LNCAP (cell line): ENCODE results near the gene LARP4B.

Source experiments
- TF ChIP-seq, protein P1 (sequence below): fragments of 450-650 bp; IDR thresholded peaks from 2 replicates; pipeline ENCODE4 v1.5.1; 2017; ENCODE audit warnings: mild to moderate bottlenecking

Gene LARP4B

DNA sequence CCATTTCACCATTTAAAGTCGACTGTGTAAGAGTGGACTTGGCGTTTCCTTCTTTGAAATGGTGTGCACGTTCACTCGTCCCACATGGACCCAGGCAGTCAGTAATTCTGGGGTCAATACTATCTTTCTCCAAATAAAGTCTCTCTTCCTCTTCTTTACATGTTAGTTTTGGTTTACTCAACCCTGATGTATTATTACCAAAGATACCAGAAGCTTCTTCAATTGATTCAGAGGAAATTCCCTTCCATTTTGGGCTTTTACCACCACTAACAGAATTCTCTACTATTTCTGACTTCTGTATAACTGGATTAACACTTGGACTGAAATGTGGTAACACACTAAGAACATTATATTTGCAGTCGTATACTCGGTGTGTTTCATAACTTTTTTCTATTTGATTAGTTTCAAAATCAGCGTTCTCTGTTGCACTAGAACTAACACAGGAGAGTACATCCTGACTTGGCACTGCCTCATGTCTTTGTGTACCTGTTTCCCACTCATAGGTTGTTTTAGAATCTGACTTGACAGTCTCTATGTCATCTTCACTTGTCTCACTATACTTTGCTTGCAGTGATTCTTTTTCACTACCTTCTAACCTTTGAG is 60.8 kb downstream of the LARP4B start:
- TF ChIP-seq, protein P1, sequence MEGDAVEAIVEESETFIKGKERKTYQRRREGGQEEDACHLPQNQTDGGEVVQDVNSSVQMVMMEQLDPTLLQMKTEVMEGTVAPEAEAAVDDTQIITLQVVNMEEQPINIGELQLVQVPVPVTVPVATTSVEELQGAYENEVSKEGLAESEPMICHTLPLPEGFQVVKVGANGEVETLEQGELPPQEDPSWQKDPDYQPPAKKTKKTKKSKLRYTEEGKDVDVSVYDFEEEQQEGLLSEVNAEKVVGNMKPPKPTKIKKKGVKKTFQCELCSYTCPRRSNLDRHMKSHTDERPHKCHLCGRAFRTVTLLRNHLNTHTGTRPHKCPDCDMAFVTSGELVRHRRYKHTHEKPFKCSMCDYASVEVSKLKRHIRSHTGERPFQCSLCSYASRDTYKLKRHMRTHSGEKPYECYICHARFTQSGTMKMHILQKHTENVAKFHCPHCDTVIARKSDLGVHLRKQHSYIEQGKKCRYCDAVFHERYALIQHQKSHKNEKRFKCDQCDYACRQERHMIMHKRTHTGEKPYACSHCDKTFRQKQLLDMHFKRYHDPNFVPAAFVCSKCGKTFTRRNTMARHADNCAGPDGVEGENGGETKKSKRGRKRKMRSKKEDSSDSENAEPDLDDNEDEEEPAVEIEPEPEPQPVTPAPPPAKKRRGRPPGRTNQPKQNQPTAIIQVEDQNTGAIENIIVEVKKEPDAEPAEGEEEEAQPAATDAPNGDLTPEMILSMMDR, result no peak

DNA sequence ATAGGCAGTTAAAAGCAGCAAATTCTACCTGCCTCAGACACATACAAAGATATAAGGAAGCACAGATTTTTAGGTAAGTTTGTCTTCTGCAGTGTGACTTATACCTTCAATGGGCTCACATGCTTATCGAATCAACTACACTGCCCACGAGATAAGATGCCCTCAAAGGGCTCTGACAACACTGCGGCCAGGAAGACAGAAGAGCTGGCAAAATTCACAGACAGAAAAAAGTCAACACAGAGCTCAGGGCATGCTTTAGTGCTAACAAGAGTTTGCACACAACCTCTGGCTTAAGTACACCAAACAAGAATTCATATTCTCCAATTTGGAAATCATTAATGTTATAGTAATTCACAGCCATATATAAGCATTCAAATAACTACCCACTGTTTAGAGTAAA is 62.3 kb downstream of the LARP4B start:
- TF ChIP-seq, protein P1, result no peak

DNA sequence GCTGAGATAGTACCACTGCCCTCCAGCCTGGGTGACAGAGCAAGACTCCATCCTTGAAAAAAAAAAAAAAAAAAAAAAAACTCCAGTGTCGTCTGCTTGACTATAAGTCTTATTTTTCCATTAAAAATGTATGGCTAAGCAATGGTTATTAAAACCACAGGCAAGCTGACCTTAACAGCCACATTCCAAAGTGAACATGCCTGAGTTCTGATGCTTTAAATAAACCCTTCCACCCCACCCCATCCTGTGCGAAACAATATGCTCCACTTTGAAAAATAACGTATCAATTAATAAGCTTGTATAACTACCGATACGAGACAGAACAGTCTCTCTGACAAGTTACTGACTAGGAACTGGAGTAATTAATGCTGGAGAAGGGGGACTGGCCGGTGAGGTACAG is 63.7 kb downstream of the LARP4B start:
- TF ChIP-seq, protein P1, result no peak

DNA sequence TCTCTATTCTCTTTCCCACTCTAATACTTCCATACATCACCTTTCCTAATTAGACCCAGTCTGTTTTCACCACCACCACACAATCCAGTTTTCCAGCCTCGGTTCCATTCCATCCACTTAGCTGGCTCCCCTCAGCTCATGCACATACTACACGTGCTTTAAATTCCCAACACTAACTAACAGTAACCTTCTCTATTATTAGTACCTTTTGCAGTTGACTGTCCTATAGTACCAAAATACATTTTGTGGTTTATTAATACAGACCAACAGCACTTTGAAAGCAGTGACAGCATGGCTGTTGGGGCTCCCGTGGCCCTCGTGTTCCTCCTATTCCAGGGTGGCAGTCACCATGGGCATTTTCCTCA is 64.9 kb downstream of the LARP4B start:
- TF ChIP-seq, protein P1, result no peak

DNA sequence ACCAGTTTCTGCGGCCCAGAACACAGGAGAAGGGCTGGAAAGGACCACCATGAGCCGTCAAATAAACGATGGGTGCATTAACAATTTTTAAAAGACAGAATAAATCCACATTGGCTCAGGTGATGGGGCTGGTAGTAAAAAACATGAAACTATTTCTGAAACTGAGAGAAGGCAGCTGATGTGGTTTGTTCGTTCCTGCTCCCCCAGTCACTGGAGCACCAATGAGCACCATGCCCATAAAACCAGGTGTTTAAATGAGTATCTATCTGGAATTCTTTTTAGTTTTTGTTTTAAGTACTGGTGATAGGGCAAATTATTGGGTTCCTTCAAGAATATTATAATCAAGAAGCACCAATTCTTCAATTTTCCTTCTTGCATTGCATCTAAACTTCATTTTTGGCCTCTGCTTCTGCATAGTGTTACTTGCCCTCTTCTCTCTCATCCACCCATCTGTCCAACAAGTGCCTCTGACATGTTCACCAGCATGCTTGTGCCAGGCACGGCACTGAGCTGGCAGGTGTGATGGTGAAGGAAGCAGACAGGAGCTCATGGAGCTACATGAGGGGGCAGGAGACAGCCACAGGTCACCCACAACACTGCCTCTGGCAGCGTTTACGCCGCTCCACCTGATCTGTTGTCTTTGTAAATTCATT is 65.5 kb downstream of the LARP4B start:
- TF ChIP-seq, protein P1, result no peak

DNA sequence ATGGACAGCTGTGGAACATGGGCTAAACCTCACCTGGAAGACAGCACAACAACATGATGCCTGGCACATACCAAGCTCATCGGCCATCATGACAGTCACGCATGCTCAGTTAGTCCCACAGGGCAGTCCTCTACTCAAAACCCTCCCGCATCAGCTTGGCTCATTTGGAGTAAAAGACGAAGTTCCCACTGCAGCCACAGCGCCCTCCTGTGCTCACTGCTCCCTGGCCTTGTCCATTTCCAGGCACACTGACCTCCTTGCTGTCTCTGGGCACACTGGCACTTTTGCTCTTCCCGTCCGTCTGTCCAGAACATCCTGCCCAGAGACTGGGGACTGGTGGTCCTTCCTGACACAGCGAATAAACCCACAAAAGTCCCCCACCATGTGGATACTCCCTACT is 66.2 kb downstream of the LARP4B start:
- TF ChIP-seq, protein P1, result no peak

DNA sequence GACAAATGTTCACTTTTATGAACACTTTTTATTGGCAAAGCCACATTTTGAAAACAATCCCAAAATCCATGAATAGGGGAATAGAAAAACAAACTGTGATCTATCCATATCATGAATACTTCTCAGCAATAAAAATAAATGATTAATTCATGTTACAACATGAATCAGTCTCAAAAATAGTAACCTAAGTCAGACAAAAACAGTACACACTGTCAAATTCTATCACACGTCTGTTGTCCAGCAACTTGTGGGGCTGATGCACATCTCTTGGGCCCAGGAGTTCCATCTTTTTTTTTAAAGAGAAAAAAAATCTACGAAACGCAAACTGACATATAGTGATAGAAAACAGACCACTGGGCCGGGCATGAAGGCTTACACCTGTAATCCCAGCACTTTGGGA is 71.0 kb downstream of the LARP4B start:
- TF ChIP-seq, protein P1, result no peak
